HEK293T (cell line): Measurements from ENCODE around the gene VASH2.

Experiments
- CTCF ChIA-PET: fragments of 350-600 bp; formaldehyde crosslinking; extraction: SDS; loops from one replicate; lab custom pipeline; 2021; ENCODE audit warnings: antibody characterized with exemption, inconsistent platforms; lab: Yijun Ruan, JAX
- POLR2A ChIA-PET: fragments of 350-600 bp; formaldehyde crosslinking; extraction: SDS; loops from one replicate; lab custom pipeline; 2020; ENCODE audit warnings: antibody characterized with exemption, inconsistent platforms; lab: Yijun Ruan, JAX
- DNase-seq: peaks from one replicate; pipeline ENCODE4 v3.0.0; 2012; ENCODE audit warnings: mixed read lengths; ENCODE audit errors: extremely low spot score
- ARNT ChIP-seq: fragments of 450-650 bp; IDR thresholded peaks from 2 replicates; pipeline ENCODE4 v1.6.1; 2017; ENCODE audit warnings: mild to moderate bottlenecking
- BHLHE40 ChIP-seq: fragments of 450-650 bp; IDR thresholded peaks from 2 replicates; pipeline ENCODE4 v1.6.1; 2016; ENCODE audit warnings: mild to moderate bottlenecking, moderate library complexity, borderline replicate concordance
- CTBP1 ChIP-seq: fragments of 450-650 bp; IDR thresholded peaks from 2 replicates; pipeline ENCODE4 v1.6.1; 2016; ENCODE audit warnings: borderline replicate concordance
- ELF4 ChIP-seq: fragments of 450-650 bp; IDR thresholded peaks from 2 replicates; pipeline ENCODE4 v1.6.1; 2017; ENCODE audit warnings: antibody characterized with exemption
- FOXA1 ChIP-seq: fragments of 450-650 bp; IDR thresholded peaks from 2 replicates; pipeline ENCODE4 v1.6.1; 2016; ENCODE audit warnings: mild to moderate bottlenecking
- FOXK2 ChIP-seq: fragments of 450-650 bp; IDR thresholded peaks from 2 replicates; pipeline ENCODE4 v1.6.1; 2016; ENCODE audit warnings: mild to moderate bottlenecking
- FOXM1 ChIP-seq: fragments of 450-650 bp; IDR thresholded peaks from 2 replicates; pipeline ENCODE4 v1.6.1; 2017; ENCODE audit warnings: mild to moderate bottlenecking, borderline replicate concordance
- HDGF ChIP-seq: fragments of 450-650 bp; IDR thresholded peaks from 2 replicates; pipeline ENCODE4 v1.6.1; 2017; ENCODE audit warnings: antibody characterized with exemption, borderline replicate concordance
- L3MBTL2 ChIP-seq: fragments of 450-650 bp; conservative IDR thresholded peaks from 2 replicates; pipeline ENCODE4 v1.6.1; 2016; ENCODE audit warnings: mild to moderate bottlenecking
- LEF1 ChIP-seq: fragments of 450-650 bp; IDR thresholded peaks from 2 replicates; pipeline ENCODE4 v1.6.1; 2017; ENCODE audit warnings: mild to moderate bottlenecking, borderline replicate concordance
- NFRKB ChIP-seq: fragments of 450-650 bp; IDR thresholded peaks from 2 replicates; pipeline ENCODE4 v1.6.1; 2016; ENCODE audit warnings: mild to moderate bottlenecking, moderate library complexity
- PKNOX1 ChIP-seq: fragments of 450-650 bp; IDR thresholded peaks from 2 replicates; pipeline ENCODE4 v1.6.1; 2016
- SP1 ChIP-seq: fragments of 450-650 bp; IDR thresholded peaks from 2 replicates; pipeline ENCODE4 v1.6.1; 2017
- SUZ12 ChIP-seq: fragments of 450-650 bp; IDR thresholded peaks from 2 replicates; pipeline ENCODE4 v1.6.1; 2016; ENCODE audit warnings: mild to moderate bottlenecking
- TARDBP ChIP-seq: fragments of 450-650 bp; IDR thresholded peaks from 2 replicates; pipeline ENCODE4 v1.6.1; 2016
- ZNF384 ChIP-seq: fragments of 450-650 bp; IDR thresholded peaks from 2 replicates; pipeline ENCODE4 v1.6.1; 2016

Gene VASH2

DNA sequence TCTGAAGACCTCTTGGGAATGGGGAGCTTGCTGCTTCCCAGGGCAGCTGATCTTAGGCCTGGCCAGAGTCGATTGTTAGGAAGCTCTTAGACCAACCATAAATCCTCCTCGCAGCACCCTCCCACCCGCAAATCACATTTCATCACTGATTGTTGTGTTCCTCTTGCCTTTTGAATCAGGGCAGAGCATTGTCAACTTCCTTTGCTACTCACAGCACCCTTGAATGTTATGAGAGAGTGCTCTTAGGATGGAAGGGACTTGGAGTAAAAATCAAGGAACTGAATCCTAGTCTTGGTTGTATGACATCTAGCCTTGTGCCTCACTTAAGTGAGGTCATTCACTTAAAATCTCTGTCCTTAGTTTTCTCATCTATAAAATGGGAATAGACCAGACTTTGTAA, 3.0 kb downstream of the VASH2 start:
- DNase-seq = no peak
- CTCF ChIA-PET = no interaction called here
- TF ChIP-seq ZNF384 (no peak), NFRKB (no peak), HDGF (no peak), TARDBP (no peak)
- POLR2A ChIA-PET = interaction anchor here (1.1 kb wide), 1 partner anchor 97 kb away, joined by 3 read pairs; no protein-coding TSS in a partner anchor

- no peak for DNase-seq
- ChIA-PET CTCF (interaction anchor here (2.0 kb wide), 1 partner anchor 13 kb away, joined by 10 read pairs; no protein-coding TSS in a partner anchor), POLR2A (no interaction called here)
- TF ChIP-seq SUZ12 = no peak
- no peak for TF ChIP-seq FOXA1
- TF ChIP-seq HDGF = no peak
- no peak for TF ChIP-seq BHLHE40
- TF ChIP-seq FOXM1 = no peak
- no peak for TF ChIP-seq PKNOX1
- no peak for TF ChIP-seq SP1
- no peak for TF ChIP-seq CTBP1
- no peak for TF ChIP-seq ELF4
Measured at GRCh38 chr1:212954514-212954913, 4.2 kb downstream of the VASH2 start.

DNA sequence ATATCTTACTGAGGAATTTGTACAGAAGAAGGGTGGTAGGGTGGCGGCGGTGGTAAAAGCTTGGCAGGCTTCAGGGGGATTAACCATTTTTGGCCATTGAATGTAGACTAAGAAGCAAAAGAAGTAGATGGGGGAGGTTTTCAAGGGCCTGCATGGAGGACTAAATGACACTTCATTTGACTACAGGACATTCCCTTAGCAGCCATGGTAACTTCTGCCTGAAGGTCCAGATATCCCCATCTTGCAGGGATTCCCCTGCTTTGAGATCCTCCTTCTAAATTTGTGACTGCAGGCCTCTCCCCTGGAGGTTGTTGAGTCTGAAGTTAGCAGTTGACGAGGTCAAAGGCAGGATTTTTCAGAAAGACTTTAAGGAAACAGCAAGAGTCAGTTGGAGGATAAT, 4.8 kb downstream of the VASH2 start:
- TF ChIP-seq SP1 (no peak), ELF4 (no peak), HDGF (no peak), TARDBP (no peak), PKNOX1 (no peak), LEF1 (no peak), FOXM1 (no peak), ARNT (no peak), FOXK2 (no peak), CTBP1 (no peak), L3MBTL2 (no peak), SUZ12 (no peak), NFRKB (no peak), ZNF384 (no peak), BHLHE40 (no peak), FOXA1 (no peak)
- ChIA-PET CTCF (interaction anchor here (2.0 kb wide), 1 partner anchor 13 kb away, joined by 10 read pairs; no protein-coding TSS in a partner anchor), POLR2A (no interaction called here)
- DNase-seq = no peak

DNA sequence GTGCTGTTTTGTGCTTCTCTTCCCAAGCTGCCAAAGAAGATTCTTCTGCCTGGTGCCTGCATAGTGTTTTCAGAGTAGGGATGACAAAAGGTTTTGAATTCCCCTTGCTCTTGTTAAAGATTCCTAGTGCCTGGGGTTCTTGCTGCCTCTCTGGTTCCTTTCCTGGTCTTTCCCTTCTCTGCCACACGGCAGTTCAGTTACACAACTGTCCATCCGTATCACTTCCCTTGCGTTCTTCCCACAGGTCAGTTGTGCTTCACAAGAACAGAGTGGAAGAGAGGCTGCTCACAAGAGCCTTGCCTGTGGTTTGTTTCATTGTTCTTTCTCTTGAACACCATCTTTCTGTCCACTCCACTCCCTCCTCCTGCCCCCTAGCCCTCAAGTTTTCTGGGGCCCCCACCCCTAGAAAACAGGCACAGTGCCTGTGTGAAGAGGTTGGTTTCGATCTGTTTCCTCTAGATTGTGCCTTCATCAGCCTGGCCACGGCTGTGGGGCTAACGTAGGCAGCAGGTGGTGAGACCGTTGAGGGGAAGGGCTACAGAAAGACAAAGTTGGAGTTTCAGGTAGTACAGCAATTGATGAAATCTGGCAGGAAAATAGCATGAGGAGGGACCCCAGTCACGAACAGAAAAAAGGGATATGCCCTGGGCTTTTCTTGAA, 5.8 kb downstream of the VASH2 start:
- ChIA-PET POLR2A (no interaction called here), CTCF (interaction anchor here (2.0 kb wide), 1 partner anchor 12 kb away, joined by 10 read pairs; no protein-coding TSS in a partner anchor)
- DNase-seq = no peak
- no peak for TF ChIP-seq PKNOX1
- no peak for TF ChIP-seq NFRKB
- TF ChIP-seq FOXK2 = no peak
- TF ChIP-seq LEF1 = no peak
- TF ChIP-seq ARNT = no peak
- TF ChIP-seq HDGF = no peak
- no peak for TF ChIP-seq FOXM1
- no peak for TF ChIP-seq L3MBTL2

- ChIA-PET POLR2A (interaction anchor here (0.6 to 1.3 kb wide), 2 partner anchors 12 to 100 kb away, joined by 3 to 7 read pairs; partner anchors contain the start of gene FLVCR1), CTCF (interaction anchor here (2.3 kb wide), 1 partner anchor 9 kb away, joined by 9 read pairs; no protein-coding TSS in a partner anchor)
- no peak for DNase-seq
- TF ChIP-seq ELF4 = no peak
- TF ChIP-seq FOXM1 = no peak
Measured at GRCh38 chr1:212957546-212957945, 7.2 kb downstream of the VASH2 start.

- POLR2A ChIA-PET = interaction anchor here (0.6 to 1.3 kb wide), 2 partner anchors 12 to 100 kb away, joined by 3 to 7 read pairs; partner anchors contain the start of gene FLVCR1
- CTCF ChIA-PET = interaction anchor here (2.3 kb wide), 1 partner anchor 9 kb away, joined by 9 read pairs; no protein-coding TSS in a partner anchor
- DNase-seq = no peak
- TF ChIP-seq SP1 (no peak), ZNF384 (no peak), LEF1 (no peak), HDGF (no peak), ARNT (no peak), BHLHE40 (no peak)
Measured at GRCh38 chr1:212958175-212958574, 7.8 kb downstream of the VASH2 start.
